RPMI8226 (cell line): ENCODE measurements around the gene SYNCRIP.
"Not testable (repeated sequence)": the region's sequence is repeated elsewhere in the genome, so short reads cannot be mapped to it uniquely, and the experiment has no call there.

Experiments
- DNase-seq: peaks from one replicate; pipeline ENCODE4 v3.0.0-alpha.2; 2015

SYNCRIP gene

DNA sequence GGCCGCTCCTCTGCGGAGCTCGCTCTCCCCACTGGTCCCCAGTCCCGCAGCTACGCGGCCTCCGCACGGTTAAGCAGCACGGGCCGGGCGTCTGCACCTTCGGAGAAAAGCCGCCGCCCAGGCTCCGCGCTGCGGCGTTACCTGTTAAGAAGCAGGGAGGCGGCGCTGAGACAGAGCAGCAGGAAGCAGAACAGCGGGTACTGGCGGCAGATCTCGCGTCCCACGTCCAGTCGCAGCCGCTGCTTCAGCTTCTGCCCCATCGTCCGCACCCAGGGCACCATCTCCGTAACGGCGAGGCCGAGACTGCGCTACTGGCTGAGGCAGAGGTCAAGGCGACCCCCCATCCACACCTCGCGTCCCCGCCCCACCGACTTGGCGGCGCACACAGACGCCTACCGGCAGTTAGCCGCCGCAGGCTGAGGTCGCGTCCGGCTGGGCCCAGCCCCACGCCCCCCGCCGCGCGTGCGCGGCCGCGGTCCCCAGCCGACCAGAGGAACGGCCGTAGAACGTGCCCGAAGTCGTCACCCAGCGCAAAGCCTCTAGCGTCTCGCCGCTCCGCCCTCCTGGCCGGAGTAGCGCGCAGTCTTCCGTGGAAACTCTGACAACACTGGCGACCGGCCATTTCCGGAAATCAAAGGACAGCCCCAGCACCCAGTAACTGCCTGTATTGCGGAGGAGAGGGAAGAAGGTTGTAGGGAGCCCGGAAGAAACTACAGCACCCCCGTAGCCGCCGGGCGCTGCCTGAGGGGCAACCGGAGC lies 49.1 kb downstream of the SYNCRIP start, which contains the start of gene SNX14:
TSS of gene SNX14 (minus strand) at position 421 of the 759 bp plus-strand sequence. CDS start at position 281, 140 bp downstream.
- peak; percentile 91 for DNase-seq

DNA sequence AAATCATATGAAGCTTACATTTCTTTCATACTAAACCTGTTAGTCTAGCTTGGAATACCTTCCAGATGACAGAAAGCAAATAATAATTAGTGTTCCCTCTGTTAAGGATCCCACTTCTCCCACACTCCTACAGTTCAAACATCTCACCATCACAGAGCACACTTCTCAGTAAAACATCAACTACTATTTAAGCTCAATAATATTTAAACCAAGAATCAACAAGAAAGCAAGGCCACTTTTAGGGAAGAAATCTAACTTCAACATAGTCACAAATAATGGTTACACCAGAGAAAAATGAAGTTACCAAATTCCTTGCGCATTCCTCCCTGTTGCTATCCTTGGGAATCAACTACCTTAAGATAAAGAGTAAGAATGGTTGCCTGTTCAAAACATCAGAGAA lies 50.7 kb downstream of the SYNCRIP start:
- no peak for DNase-seq

DNA sequence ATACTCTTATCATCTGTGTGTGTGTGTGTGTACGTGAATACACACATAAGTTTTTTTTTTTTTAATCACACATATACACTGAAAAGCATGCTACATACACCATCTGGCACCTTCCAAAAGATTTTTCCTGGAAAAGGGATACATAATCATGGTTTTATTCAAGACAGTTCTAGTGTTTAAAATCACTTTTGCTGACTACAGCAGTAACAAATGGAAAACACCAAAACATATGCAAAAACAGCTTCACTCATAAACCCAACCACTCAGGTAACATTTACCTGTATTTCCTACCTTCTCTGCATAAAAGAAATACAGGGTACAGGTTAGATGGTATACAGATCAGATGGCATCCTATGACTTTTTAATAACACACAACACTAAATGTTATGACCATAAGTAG lies 51.5 kb downstream of the SYNCRIP start:
- no peak for DNase-seq

DNA sequence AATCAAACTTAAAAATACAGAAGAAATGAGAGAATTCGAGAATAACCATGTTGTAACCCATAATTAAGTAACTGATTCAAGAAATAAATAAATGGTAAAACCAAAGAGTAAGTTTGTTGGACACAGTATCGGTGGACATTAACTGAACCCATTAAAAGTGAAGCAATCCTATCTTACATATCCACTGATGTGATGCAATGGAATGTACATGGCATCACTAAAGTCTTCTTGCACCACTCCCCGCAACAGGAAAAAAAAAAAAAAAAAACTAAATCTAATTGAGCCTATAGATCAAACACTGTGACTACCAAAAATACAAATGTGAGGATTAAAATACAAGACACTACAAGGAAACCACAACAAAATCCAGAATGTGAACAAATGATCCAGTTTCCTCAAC lies 56.9 kb downstream of the SYNCRIP start:
- DNase-seq, result no peak

DNA sequence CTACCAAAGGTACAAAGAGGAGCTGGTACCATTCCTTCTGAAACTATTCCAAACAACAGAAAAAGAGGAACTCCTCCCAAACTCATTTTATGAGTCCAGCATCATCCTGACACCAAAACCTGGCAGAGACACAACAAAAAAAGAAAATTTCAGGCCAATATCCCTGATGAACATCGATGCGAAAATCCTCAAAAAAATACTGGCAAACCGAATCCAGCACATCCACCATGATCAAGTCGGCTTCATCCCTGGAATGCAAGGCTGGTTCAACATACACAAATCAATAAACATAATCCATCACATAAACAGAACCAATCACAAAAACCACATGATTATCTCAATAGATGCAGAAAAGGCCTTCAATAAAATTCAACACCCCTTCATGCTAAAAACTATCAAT lies 59.9 kb downstream of the SYNCRIP start:
- DNase-seq, result not testable (repeated sequence)

DNA sequence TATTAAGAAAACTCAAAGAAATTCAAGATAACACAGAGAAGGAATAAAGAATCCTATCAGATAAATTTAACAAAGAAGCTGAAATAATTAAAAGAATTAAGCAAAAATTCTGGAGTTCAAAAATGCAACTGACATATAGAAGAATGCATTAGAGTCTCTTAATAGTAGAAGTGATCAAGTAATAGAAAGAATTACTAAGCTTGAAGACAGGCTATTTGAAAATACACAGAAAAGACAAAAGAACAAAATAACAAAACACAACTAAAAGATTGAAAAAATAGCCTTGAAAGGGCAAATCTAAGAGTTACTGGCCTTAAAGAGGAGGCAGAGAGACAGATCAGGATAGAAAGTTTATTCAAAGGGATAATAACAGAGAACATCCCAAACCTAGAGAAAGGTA lies 61.1 kb downstream of the SYNCRIP start:
- DNase-seq, result no peak

DNA sequence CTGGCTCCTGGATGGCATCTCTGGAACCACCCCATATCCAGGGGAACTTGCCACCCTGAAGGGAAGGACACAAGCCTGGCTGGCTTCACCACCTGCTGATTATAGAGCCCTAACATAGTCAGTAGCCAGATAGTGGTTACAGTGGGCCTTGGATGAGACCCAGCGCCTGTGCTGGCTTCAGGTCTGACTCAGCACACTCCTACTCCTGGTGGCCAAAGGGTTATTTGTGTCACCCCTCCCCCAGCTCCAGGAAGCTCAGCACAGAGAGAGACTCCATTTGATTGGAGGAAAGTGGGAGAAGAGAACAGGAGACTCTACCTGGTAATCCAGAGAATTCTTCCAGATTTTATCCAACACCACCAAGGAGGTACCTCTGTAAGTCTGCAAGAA lies 61.8 kb downstream of the SYNCRIP start:
- peak; percentile 20 for DNase-seq

DNA sequence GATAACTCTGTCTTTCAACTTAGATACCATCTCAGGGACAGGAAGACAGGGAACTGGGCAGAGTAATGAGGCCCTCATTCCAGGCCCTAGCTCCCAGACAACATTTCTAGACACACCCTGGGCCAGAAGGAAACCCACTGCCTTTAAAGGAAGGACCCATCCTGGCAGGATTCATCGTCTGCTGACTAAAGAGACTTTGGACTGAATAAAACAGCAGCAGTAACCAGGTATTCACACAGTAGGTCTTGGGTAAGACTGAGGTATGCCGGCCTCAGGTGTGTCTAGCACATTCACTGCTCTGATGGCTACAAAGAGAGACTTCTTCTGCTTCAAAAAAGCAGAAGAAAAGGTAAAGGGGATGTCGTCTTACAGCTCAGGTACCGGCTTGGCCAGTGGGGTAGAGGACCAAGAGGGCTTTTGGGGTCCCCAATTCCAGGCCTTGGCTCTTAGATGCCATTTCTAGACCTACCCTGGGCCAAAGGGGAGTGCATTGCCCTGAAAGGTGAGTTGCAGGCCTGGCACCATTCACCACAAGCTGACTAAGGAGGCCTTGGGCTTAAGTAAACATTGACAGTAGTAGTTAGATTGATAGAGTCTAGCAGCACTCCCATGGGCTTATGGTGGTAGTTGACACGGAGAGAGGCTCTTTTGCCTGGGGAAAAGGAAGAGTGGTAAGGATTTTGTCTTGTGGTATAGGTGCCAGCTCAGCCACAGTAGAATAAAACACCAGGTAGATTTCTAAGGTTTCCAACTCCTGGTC lies 62.4 kb downstream of the SYNCRIP start:
- DNase-seq, result no peak

DNA sequence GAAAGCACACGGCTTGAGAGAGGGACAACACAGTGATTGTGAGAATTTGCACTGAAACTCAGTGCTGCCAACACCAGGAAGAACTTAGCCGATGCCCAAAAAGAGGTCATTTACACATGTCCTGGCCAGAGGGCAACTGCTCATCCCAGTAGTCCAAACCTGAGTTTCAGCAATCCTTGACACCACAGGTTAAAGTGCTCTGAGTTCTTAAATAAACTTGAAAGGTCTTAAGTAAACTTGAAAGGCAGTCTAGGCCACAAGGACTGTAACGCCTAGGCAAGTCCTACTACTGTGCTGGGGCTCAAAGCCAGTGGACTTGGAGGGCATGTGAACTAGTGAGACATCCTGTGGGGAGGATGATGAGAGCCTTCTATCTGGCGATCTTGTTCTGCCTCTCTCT lies 63.1 kb downstream of the SYNCRIP start:
- DNase-seq, result no peak

DNA sequence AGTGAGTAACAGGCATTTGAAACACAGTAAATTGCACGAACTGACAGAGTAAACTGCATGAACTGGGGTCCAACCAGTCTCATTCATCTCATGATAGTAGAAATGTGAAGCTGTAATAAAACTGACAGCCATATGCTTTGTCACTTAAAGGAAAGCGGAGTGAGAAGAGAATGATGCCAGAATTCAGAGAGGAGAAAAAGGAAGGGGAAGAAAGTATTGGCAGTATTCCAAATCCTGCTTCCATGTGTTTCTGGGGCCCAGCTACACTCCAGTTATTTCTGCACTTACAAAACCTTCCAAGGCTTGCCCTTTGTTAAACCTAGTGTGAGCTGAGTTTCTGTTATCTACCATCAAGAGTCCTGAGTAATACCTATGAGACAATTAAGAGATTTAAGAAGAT lies 66.2 kb downstream of the SYNCRIP start:
- no peak for DNase-seq

DNA sequence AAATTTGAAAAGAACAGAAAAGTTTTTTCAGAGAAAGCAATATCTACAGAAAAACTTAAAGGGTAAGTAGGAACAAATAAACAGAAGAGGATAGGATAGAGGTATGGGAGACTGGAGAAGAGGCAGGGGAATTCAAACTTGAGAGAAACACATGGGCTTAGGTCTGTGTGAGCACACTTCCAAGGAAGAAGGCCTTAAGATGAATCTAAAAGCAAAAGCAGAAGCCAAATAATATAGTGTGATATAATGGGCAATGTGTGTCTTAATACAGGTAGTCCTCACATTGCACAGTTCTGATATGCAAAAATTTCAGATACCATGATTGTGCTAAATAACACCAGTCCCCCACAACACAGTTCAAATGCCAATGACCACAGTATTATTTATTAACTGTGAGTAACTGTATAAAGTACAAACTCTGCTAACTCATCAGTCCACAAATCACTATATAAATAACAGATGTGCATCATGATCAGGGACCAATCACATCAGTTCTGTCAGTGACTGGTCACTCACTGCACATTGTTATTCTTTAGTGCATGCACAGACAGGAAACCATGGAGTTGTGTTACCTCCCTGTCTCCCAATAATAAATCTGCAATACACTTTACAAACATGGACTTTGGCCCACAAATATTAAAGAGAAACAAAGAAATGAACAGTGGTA lies 67.6 kb downstream of the SYNCRIP start:
- no peak for DNase-seq

DNA sequence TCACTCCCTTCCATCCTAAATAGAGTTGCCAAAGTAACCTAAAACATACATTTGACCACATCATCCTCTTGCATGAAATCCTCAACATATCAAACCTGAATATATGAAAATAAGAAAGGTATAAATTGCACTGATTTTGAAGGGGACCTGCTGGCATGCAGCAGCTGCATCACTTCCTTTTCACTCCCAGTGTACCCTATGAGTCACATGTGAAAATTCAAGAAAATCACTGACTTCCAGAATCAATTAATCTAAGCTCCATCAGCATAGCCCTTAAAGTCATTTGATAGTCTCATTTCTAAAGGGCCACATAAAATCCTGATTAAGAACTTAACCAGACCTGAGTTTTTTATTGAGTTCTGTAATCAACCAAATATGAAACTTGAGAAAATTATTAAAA lies 73.4 kb downstream of the SYNCRIP start:
- no peak for DNase-seq

DNA sequence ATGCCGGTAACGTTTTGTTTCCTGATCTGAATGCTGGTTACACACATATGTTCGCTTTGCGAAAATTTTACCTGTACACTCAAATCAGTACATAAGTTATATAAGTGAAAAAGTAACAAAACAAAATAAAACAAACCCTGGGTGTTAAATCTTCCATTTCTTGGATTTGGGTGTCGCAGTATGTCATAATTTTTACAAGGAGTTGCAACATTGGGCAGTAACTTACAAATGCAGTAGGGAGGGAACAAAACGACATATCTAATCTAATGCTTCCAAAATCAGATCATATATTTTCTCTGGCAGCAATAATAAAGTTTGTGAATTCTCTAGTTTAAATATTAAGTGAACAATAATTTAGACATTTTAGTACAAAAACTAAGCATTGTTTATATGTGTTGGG lies 74.3 kb downstream of the SYNCRIP start:
- no peak for DNase-seq

DNA sequence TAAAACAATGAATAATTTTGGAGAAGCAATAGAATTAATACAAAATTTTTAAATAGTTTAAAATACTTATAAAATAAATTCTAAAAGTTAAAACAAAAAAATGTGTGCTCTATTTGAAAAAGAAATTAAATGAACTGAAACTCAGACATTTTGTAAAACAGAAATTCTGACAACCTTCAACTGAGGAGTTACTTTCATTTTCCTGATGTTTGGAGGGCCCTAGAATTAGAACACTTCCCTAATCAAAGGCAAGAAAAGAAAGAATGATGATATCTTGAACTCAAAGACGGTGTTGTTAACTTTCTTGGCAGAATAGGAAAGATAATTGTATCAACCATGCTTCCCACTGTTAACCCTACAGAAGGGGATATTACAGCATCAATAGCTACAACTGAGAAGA lies 77.0 kb downstream of the SYNCRIP start:
- DNase-seq, result no peak

DNA sequence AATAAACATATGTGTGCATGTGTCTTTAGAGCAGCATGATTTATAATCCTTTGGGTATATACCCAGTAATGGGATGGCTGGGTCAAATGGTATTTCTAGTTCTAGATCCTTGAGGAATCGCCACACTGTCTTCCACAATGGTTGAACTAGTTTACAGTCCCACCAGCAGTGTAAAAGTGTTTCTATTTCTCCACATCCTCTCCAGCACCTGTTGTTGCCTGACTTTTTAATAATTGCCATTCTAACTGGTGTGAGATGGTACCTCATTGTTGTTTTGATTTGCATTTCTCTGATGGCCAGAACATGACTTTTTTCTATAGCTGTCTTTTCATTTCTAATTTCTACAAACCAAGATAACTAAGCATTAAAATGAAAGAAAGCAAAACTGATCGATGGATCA lies 78.5 kb downstream of the SYNCRIP start:
- DNase-seq, result not testable (repeated sequence)
